ENCODE results near the gene SMLR1. TPM values are rescaled to one million over a fixed set of nuclear protein-coding genes. Genes with fewer than 3 reads are reported as not detected.

SMLR1 gene
- total and polyA plus RNA-seq, 7 donors, result not detected

- Histone ChIP-seq H3K4me1 (peaks cover 0 to 31% (median 21%) of the 10 kb centered on the region in 4 donors), H3K36me3 (no peaks in the 10 kb centered on the region), H3K27me3 (no peaks in the 10 kb centered on the region), H3K27ac (no peak overlapping the region), H3K9me3 (no peaks in the 10 kb centered on the region), H3K4me3 (no peak overlapping the region)
- no peak for TF ChIP-seq POLR2A (IDR thresholded peaks at IDR 0.05)
- TF ChIP-seq CTCF (IDR thresholded peaks at IDR 0.05), result no peak
- TF ChIP-seq EP300 (IDR thresholded peaks at IDR 0.05), result no peak
- TF ChIP-seq POLR2AphosphoS5 (IDR thresholded peaks at IDR 0.05), result no peak
- intact Hi-C loops (cut with DNase I), result no loop called here
- 79 to 89% methylated on average over 3 of the region's 3 CpGs for WGBS, 2 donors
- DNase-seq, result no peak
These were observed 45.6 kb upstream of the SMLR1 start for GRCh38 chr6:130781557-130781956.

- 63 to 74% methylated on average over 2 of the region's 2 CpGs for WGBS, 2 donors
- H3K27ac ChIP-seq, result no peak overlapping the region
- no peak for TF ChIP-seq POLR2AphosphoS5 (IDR thresholded peaks at IDR 0.05)
- TF ChIP-seq EP300 (IDR thresholded peaks at IDR 0.05), result no peak
- TF ChIP-seq CTCF (IDR thresholded peaks at IDR 0.05), result no peak
- no peak for TF ChIP-seq POLR2A (IDR thresholded peaks at IDR 0.05)
- no peaks in the 10 kb centered on the region for H3K9me3 ChIP-seq
- no peaks in the 10 kb centered on the region for H3K27me3 ChIP-seq
- H3K36me3 ChIP-seq, result no peaks in the 10 kb centered on the region
- intact Hi-C loops (cut with DNase I), result no loop called here
- H3K4me3 ChIP-seq, result no peak overlapping the region
- DNase-seq, result no peak
- H3K4me1 ChIP-seq, result peaks cover 0 to 30% (median 19%) of the 10 kb centered on the region in 4 donors
These were observed 43.6 kb upstream of the SMLR1 start for GRCh38 chr6:130783416-130784107.

GRCh38 chr6:130787726-130788500 is 39.3 kb upstream of the SMLR1 start:
- Histone ChIP-seq H3K4me1 (peaks cover 0 to 9% (median 4%) of the 10 kb centered on the region in 4 donors), H3K4me3 (no peak overlapping the region), H3K27ac (no peak overlapping the region), H3K27me3 (no peaks in the 10 kb centered on the region), H3K9me3 (no peaks in the 10 kb centered on the region), H3K36me3 (no peaks in the 10 kb centered on the region)
- intact Hi-C loops (cut with DNase I), result no loop called here
- 74 to 87% methylated on average over 3 of the region's 3 CpGs for WGBS, 2 donors
- TF ChIP-seq POLR2A (IDR thresholded peaks at IDR 0.05), result no peak
- no peak for TF ChIP-seq EP300 (IDR thresholded peaks at IDR 0.05)
- no peak for TF ChIP-seq CTCF (IDR thresholded peaks at IDR 0.05)
- DNase-seq, result no peak

- DNase-seq, result no peak
- Histone ChIP-seq H3K27me3 (no peaks in the 10 kb centered on the region), H3K9me3 (no peaks in the 10 kb centered on the region), H3K36me3 (no peaks in the 10 kb centered on the region), H3K4me1 (no peaks in the 10 kb centered on the region), H3K4me3 (no peak overlapping the region), H3K27ac (no peak overlapping the region)
- intact Hi-C loops (cut with DNase I), result no loop called here
- no peak for TF ChIP-seq POLR2AphosphoS5 (IDR thresholded peaks at IDR 0.05)
- no peak for TF ChIP-seq CTCF (IDR thresholded peaks at IDR 0.05)
- no peak for TF ChIP-seq EP300 (IDR thresholded peaks at IDR 0.05)
- TF ChIP-seq POLR2A (IDR thresholded peaks at IDR 0.05), result no peak
- 71 to 80% methylated on average over 5 of the region's 5 CpGs for WGBS, 2 donors
These were observed 38.3 kb upstream of the SMLR1 start for GRCh38 chr6:130788954-130789353.

All from sigmoid colon (tissue), 7 donors.